LNCaP clone FGC (cell line): Measurements from ENCODE around the gene FHIT.

Experiments used
- DNase-seq: peaks from one replicate; pipeline ENCODE4 v3.0.0-alpha.2; 2011; ENCODE audit warnings: low read depth
- H3K4me3 ChIP-seq: 2 replicates; pipeline ENCODE4 v1.5.1; 2011; ENCODE audit warnings: mild to moderate bottlenecking, low read depth, low read length, control low read depth
- TF ChIP-seq, protein P1 (sequence below): IDR thresholded peaks from 2 replicates; pipeline ENCODE4 v1.5.1; 2012; ENCODE audit warnings: mild to moderate bottlenecking; ENCODE audit not compliant: control insufficient read depth, insufficient read depth; ENCODE audit errors: extremely low read depth

Gene FHIT

GRCh38 chr3:60243456-60243855 lies 1007.8 kb downstream of the FHIT start:
- H3K4me3 ChIP-seq, result no peak overlapping the region
- TF ChIP-seq, protein P1, sequence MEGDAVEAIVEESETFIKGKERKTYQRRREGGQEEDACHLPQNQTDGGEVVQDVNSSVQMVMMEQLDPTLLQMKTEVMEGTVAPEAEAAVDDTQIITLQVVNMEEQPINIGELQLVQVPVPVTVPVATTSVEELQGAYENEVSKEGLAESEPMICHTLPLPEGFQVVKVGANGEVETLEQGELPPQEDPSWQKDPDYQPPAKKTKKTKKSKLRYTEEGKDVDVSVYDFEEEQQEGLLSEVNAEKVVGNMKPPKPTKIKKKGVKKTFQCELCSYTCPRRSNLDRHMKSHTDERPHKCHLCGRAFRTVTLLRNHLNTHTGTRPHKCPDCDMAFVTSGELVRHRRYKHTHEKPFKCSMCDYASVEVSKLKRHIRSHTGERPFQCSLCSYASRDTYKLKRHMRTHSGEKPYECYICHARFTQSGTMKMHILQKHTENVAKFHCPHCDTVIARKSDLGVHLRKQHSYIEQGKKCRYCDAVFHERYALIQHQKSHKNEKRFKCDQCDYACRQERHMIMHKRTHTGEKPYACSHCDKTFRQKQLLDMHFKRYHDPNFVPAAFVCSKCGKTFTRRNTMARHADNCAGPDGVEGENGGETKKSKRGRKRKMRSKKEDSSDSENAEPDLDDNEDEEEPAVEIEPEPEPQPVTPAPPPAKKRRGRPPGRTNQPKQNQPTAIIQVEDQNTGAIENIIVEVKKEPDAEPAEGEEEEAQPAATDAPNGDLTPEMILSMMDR, result no peak
- no peak for DNase-seq

GRCh38 chr3:60240492-60240891 lies 1010.8 kb downstream of the FHIT start:
- no peak for DNase-seq
- no peak overlapping the region for H3K4me3 ChIP-seq
- TF ChIP-seq, protein P1, result no peak

DNA sequence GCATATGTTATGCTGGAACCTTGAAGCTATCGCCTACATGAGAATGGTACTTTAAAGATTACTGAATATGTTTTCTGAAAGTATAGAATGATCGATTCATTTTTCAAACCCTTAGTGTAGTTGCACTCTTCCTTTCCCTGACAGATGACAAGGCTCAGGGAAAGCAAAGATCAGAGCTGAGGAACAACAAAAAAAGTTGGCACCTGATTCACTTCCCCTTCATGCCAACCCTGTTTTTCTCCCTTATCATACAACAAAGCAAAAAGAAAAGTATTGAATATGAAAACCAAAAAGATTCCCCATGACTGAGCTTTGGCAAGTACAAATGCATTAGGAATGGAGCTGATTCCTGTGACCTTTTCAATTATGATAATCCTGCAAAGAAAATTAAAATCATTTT lies 1012.7 kb downstream of the FHIT start:
- DNase-seq, result no peak
- TF ChIP-seq, protein P1, result no peak
- H3K4me3 ChIP-seq, result no peak overlapping the region

GRCh38 chr3:60229502-60229901 lies 1021.8 kb downstream of the FHIT start:
- H3K4me3 ChIP-seq, result no peak overlapping the region
- TF ChIP-seq, protein P1, result no peak

DNA sequence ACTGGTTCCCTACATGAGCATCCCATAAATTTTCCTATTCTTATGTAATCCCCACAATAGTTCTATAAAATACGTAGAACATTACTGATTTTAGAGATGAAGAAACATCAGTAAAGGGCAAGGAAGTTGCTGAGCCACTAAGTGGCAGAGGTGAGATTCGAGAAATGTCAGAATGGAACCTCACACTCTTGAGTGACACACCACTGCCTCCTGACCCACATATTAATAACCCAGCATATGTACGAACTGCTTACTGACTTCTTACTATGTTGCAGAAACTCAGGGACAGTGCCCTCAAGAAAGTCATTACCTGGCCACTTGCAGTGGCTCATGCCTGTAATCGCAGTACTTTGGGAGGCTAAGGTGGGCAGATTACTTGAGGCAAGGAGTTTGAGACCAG lies 1022.4 kb downstream of the FHIT start:
- H3K4me3 ChIP-seq, result no peak overlapping the region

More at GRCh38 chr3:60229502-60229901, 1021.8 kb downstream of the FHIT start:
- no peak for DNase-seq

DNA sequence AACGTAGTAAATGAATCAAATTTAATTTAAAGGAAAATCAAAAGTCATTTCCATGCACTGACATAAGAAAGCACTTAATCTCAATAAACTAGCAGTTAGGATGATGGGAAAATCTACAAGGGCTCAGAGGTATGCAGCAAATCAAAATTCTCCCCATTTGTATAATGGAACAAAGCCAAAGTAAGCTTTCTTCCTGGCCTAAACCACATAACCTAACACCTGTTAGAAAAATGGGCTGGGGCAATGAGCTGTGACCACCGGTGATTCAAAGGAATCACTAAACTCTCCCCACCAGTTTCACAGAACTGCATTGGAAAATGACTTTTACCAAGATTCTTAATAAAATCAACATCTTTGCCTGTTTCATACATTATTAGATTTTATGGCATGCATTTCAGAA lies 1024.3 kb downstream of the FHIT start:
- DNase-seq, result no peak
- TF ChIP-seq, protein P1, result no peak
- no peak overlapping the region for H3K4me3 ChIP-seq

More for the DNA sequence above, 1022.4 kb downstream of the FHIT start:
- DNase-seq, result no peak
- TF ChIP-seq, protein P1, result no peak

GRCh38 chr3:60225848-60226247 lies 1025.4 kb downstream of the FHIT start:
- DNase-seq, result no peak
- TF ChIP-seq, protein P1, result no peak
- no peak overlapping the region for H3K4me3 ChIP-seq
